ENCODE data around the gene NIPA2.

Gene NIPA2

GRCh38 chr15:22851513-22851912, 13.0 kb downstream of the NIPA2 start:
- no peaks in the 10 kb centered on the region for H3K9me3 ChIP-seq (ENCODE audit: control extremely low read depth in 1 of 5, control insufficient read depth in 4 of 5, insufficient read depth in 2 of 5, low read depth in 1 of 5, low read length in 4 of 5)
- H3K4me3 ChIP-seq (ENCODE audit: control insufficient read depth in 1 of 7, extremely low read depth in 1 of 7, insufficient read depth in 4 of 7, low read depth in 2 of 7, low read length in 6 of 7), result no peak overlapping the region
- ChIA-PET CTCF (no interaction called here), POLR2A (no interaction called here)
- 100% methylated on average over 4 of the region's 4 CpGs for WGBS (ENCODE audit: insufficient coverage)
- H3K4me1 ChIP-seq (ENCODE audit: control extremely low read depth in 1 of 4, control insufficient read depth in 4 of 4, insufficient read depth in 4 of 4, low read length in 3 of 4), result no peaks in the 10 kb centered on the region
- no peak for DNase-seq
- peaks cover 23 to 70% (median 44%) of the 10 kb centered on the region in 4 experiments for H3K36me3 ChIP-seq (ENCODE audit: control insufficient read depth in 4 of 4, insufficient read depth in 4 of 4, low read length in 3 of 4)
- no peak overlapping the region for H3K27ac ChIP-seq (ENCODE audit: insufficient read depth in 1 of 2, low read depth in 1 of 2, low read length in 2 of 2, poor library complexity in 1 of 2, severe bottlenecking in 2 of 2)
- H3K27me3 ChIP-seq (replicated peaks in 2 of 5; ENCODE audit: control insufficient read depth in 4 of 5, insufficient read depth in 5 of 5, low read length in 4 of 5), result no peaks in the 10 kb centered on the region

GRCh38 chr15:22855791-22856190, 17.3 kb downstream of the NIPA2 start:
- Histone ChIP-seq H3K4me1 (ENCODE audit: control extremely low read depth in 1 of 4, control insufficient read depth in 4 of 4, insufficient read depth in 4 of 4, low read length in 3 of 4) (no peaks in the 10 kb centered on the region), H3K9me3 (ENCODE audit: control extremely low read depth in 1 of 5, control insufficient read depth in 4 of 5, insufficient read depth in 2 of 5, low read depth in 1 of 5, low read length in 4 of 5) (no peaks in the 10 kb centered on the region), H3K27me3 (replicated peaks in 2 of 5; ENCODE audit: control insufficient read depth in 4 of 5, insufficient read depth in 5 of 5, low read length in 4 of 5) (no peaks in the 10 kb centered on the region), H3K4me3 (ENCODE audit: control insufficient read depth in 1 of 7, extremely low read depth in 1 of 7, insufficient read depth in 4 of 7, low read depth in 2 of 7, low read length in 6 of 7) (no peak overlapping the region), H3K27ac (ENCODE audit: insufficient read depth in 1 of 2, low read depth in 1 of 2, low read length in 2 of 2, poor library complexity in 1 of 2, severe bottlenecking in 2 of 2) (no peak overlapping the region), H3K36me3 (ENCODE audit: control insufficient read depth in 4 of 4, insufficient read depth in 4 of 4, low read length in 3 of 4) (peaks cover 20 to 67% (median 42%) of the 10 kb centered on the region in 4 experiments)
- ChIA-PET POLR2A (no interaction called here), CTCF (interaction anchor here (1.1 to 1.2 kb wide), 2 partner anchors 15 to 43 kb away, joined by 4 read pairs; no protein-coding TSS in a partner anchor)
- no peak for DNase-seq
- 94% methylated on average over 2 of the region's 4 CpGs for WGBS (ENCODE audit: insufficient coverage)

GRCh38 chr15:22856659-22857058, 18.2 kb downstream of the NIPA2 start:
- WGBS (ENCODE audit: insufficient coverage), result 100% methylated on average over 1 of the region's 1 CpG
- H3K4me3 ChIP-seq (ENCODE audit: control insufficient read depth in 1 of 7, extremely low read depth in 1 of 7, insufficient read depth in 4 of 7, low read depth in 2 of 7, low read length in 6 of 7), result no peak overlapping the region
- no peaks in the 10 kb centered on the region for H3K4me1 ChIP-seq (ENCODE audit: control extremely low read depth in 1 of 4, control insufficient read depth in 4 of 4, insufficient read depth in 4 of 4, low read length in 3 of 4)
- DNase-seq, result no peak
- POLR2A ChIA-PET, result no interaction called here
- H3K27ac ChIP-seq (ENCODE audit: insufficient read depth in 1 of 2, low read depth in 1 of 2, low read length in 2 of 2, poor library complexity in 1 of 2, severe bottlenecking in 2 of 2), result no peak overlapping the region
- H3K36me3 ChIP-seq (ENCODE audit: control insufficient read depth in 4 of 4, insufficient read depth in 4 of 4, low read length in 3 of 4), result peaks cover 23 to 70% (median 44%) of the 10 kb centered on the region in 4 experiments
- H3K27me3 ChIP-seq (replicated peaks in 2 of 5; ENCODE audit: control insufficient read depth in 4 of 5, insufficient read depth in 5 of 5, low read length in 4 of 5), result no peaks in the 10 kb centered on the region
- no peaks in the 10 kb centered on the region for H3K9me3 ChIP-seq (ENCODE audit: control extremely low read depth in 1 of 5, control insufficient read depth in 4 of 5, insufficient read depth in 2 of 5, low read depth in 1 of 5, low read length in 4 of 5)
- CTCF ChIA-PET, result interaction anchor here (1.1 to 1.2 kb wide), 2 partner anchors 16 to 42 kb away, joined by 4 read pairs; no protein-coding TSS in a partner anchor

- 100% methylated on average over 1 of the region's 2 CpGs for WGBS (ENCODE audit: insufficient coverage)
- no peaks in the 10 kb centered on the region for H3K27me3 ChIP-seq (replicated peaks in 2 of 5; ENCODE audit: control insufficient read depth in 4 of 5, insufficient read depth in 5 of 5, low read length in 4 of 5)
- CTCF ChIA-PET, result no interaction called here
- no peak overlapping the region for H3K4me3 ChIP-seq (ENCODE audit: control insufficient read depth in 1 of 7, extremely low read depth in 1 of 7, insufficient read depth in 4 of 7, low read depth in 2 of 7, low read length in 6 of 7)
- H3K36me3 ChIP-seq (ENCODE audit: control insufficient read depth in 4 of 4, insufficient read depth in 4 of 4, low read length in 3 of 4), result peaks cover 21 to 62% (median 42%) of the 10 kb centered on the region in 4 experiments
- POLR2A ChIA-PET, result no interaction called here
- H3K27ac ChIP-seq (ENCODE audit: insufficient read depth in 1 of 2, low read depth in 1 of 2, low read length in 2 of 2, poor library complexity in 1 of 2, severe bottlenecking in 2 of 2), result no peak overlapping the region
- no peaks in the 10 kb centered on the region for H3K9me3 ChIP-seq (ENCODE audit: control extremely low read depth in 1 of 5, control insufficient read depth in 4 of 5, insufficient read depth in 2 of 5, low read depth in 1 of 5, low read length in 4 of 5)
- H3K4me1 ChIP-seq (ENCODE audit: control extremely low read depth in 1 of 4, control insufficient read depth in 4 of 4, insufficient read depth in 4 of 4, low read length in 3 of 4), result no peaks in the 10 kb centered on the region
- DNase-seq, result no peak
Measured at GRCh38 chr15:22861161-22861560, 22.7 kb downstream of the NIPA2 start.

GRCh38 chr15:22863356-22863755, 24.9 kb downstream of the NIPA2 start:
- ChIA-PET POLR2A (no interaction called here), CTCF (no interaction called here)
- Histone ChIP-seq H3K36me3 (ENCODE audit: control insufficient read depth in 4 of 4, insufficient read depth in 4 of 4, low read length in 3 of 4) (peaks cover 30 to 75% (median 50%) of the 10 kb centered on the region in 4 experiments), H3K4me1 (ENCODE audit: control extremely low read depth in 1 of 4, control insufficient read depth in 4 of 4, insufficient read depth in 4 of 4, low read length in 3 of 4) (no peaks in the 10 kb centered on the region), H3K4me3 (ENCODE audit: control insufficient read depth in 1 of 7, extremely low read depth in 1 of 7, insufficient read depth in 4 of 7, low read depth in 2 of 7, low read length in 6 of 7) (no peak overlapping the region), H3K9me3 (ENCODE audit: control extremely low read depth in 1 of 5, control insufficient read depth in 4 of 5, insufficient read depth in 2 of 5, low read depth in 1 of 5, low read length in 4 of 5) (no peaks in the 10 kb centered on the region), H3K27me3 (replicated peaks in 2 of 5; ENCODE audit: control insufficient read depth in 4 of 5, insufficient read depth in 5 of 5, low read length in 4 of 5) (no peaks in the 10 kb centered on the region), H3K27ac (ENCODE audit: insufficient read depth in 1 of 2, low read depth in 1 of 2, low read length in 2 of 2, poor library complexity in 1 of 2, severe bottlenecking in 2 of 2) (no peak overlapping the region)
- no peak for DNase-seq
- WGBS (ENCODE audit: insufficient coverage), result 97% methylated on average over 3 of the region's 3 CpGs

GRCh38 chr15:22866079-22866478, 27.6 kb downstream of the NIPA2 start:
- Histone ChIP-seq H3K36me3 (ENCODE audit: control insufficient read depth in 4 of 4, insufficient read depth in 4 of 4, low read length in 3 of 4) (peaks cover 31 to 79% (median 55%) of the 10 kb centered on the region in 4 experiments), H3K4me1 (ENCODE audit: control extremely low read depth in 1 of 4, control insufficient read depth in 4 of 4, insufficient read depth in 4 of 4, low read length in 3 of 4) (no peaks in the 10 kb centered on the region), H3K4me3 (ENCODE audit: control insufficient read depth in 1 of 7, extremely low read depth in 1 of 7, insufficient read depth in 4 of 7, low read depth in 2 of 7, low read length in 6 of 7) (no peak overlapping the region), H3K9me3 (ENCODE audit: control extremely low read depth in 1 of 5, control insufficient read depth in 4 of 5, insufficient read depth in 2 of 5, low read depth in 1 of 5, low read length in 4 of 5) (no peaks in the 10 kb centered on the region), H3K27ac (ENCODE audit: insufficient read depth in 1 of 2, low read depth in 1 of 2, low read length in 2 of 2, poor library complexity in 1 of 2, severe bottlenecking in 2 of 2) (no peak overlapping the region), H3K27me3 (replicated peaks in 2 of 5; ENCODE audit: control insufficient read depth in 4 of 5, insufficient read depth in 5 of 5, low read length in 4 of 5) (no peaks in the 10 kb centered on the region)
- CTCF ChIA-PET, result no interaction called here
- POLR2A ChIA-PET, result interaction anchor here (0.7 kb wide), 1 partner anchor 9 kb away, joined by 3 read pairs; no protein-coding TSS in a partner anchor
- WGBS (ENCODE audit: insufficient coverage), result 84% methylated on average over 7 of the region's 7 CpGs
- DNase-seq, result peak; percentile 5 to 10 (median 8)

GRCh38 chr15:22867886-22868285, 29.4 kb downstream of the NIPA2 start:
- no peaks in the 10 kb centered on the region for H3K4me1 ChIP-seq (ENCODE audit: control extremely low read depth in 1 of 4, control insufficient read depth in 4 of 4, insufficient read depth in 4 of 4, low read length in 3 of 4)
- no peak for DNase-seq
- peaks cover 31 to 86% (median 62%) of the 10 kb centered on the region in 4 experiments for H3K36me3 ChIP-seq (ENCODE audit: control insufficient read depth in 4 of 4, insufficient read depth in 4 of 4, low read length in 3 of 4)
- no peak overlapping the region for H3K4me3 ChIP-seq (ENCODE audit: control insufficient read depth in 1 of 7, extremely low read depth in 1 of 7, insufficient read depth in 4 of 7, low read depth in 2 of 7, low read length in 6 of 7)
- no peaks in the 10 kb centered on the region for H3K9me3 ChIP-seq (ENCODE audit: control extremely low read depth in 1 of 5, control insufficient read depth in 4 of 5, insufficient read depth in 2 of 5, low read depth in 1 of 5, low read length in 4 of 5)
- no peaks in the 10 kb centered on the region for H3K27me3 ChIP-seq (replicated peaks in 2 of 5; ENCODE audit: control insufficient read depth in 4 of 5, insufficient read depth in 5 of 5, low read length in 4 of 5)
- ChIA-PET POLR2A (no interaction called here), CTCF (interaction anchor here (0.9 kb wide), 1 partner anchor 24 kb away, joined by 3 read pairs; no protein-coding TSS in a partner anchor)
- 100% methylated on average over 5 of the region's 6 CpGs for WGBS (ENCODE audit: insufficient coverage)
- H3K27ac ChIP-seq (ENCODE audit: insufficient read depth in 1 of 2, low read depth in 1 of 2, low read length in 2 of 2, poor library complexity in 1 of 2, severe bottlenecking in 2 of 2), result no peak overlapping the region

All from common myeloid progenitor, CD34-positive (primary cell).